HCT116 (cell line): ENCODE measurements around the gene TAGLN3. TPM values are rescaled to one million over a fixed set of nuclear protein-coding genes. Genes with fewer than 3 reads are reported as not detected.

Experiments
- ATAC-seq: fragments of 200-7000 bp; cut with Tn5 transposase; 2 replicates; pipeline ENCODE4 v1.9.1; 2020; ENCODE audit warnings: mild to moderate bottlenecking, moderate library complexity
- BruUV-seq: library from RNA; stranded (reverse); fragments of 400-500 nt; replicated peaks from 2 replicates; lab custom pipeline; 2021; lab: Mats Ljungman, UMichigan
- CTCF ChIA-PET: fragments of 300-600 bp; sonication (Branson Sonifier 250); formaldehyde crosslinking; loops from one replicate; lab custom pipeline; 2021; ENCODE audit warnings: antibody characterized with exemption; lab: Charles Lee
- POLR2A ChIA-PET: fragments of 300-600, 350-600 bp; sonication (Branson Sonifier 250); formaldehyde crosslinking; loops from one replicate; lab custom pipeline; 2021; ENCODE audit warnings: antibody characterized with exemption; lab: Charles Lee
- RAD21 ChIA-PET, 2 experiments: fragments of 300-600 bp; sonication (Branson Sonifier 250); formaldehyde crosslinking; loops; one replicate each; lab custom pipeline; 2023; ENCODE audit warnings: low total read pairs in 2 of 2; ENCODE audit not compliant: uncharacterized antibody in 2 of 2, unreplicated experiment in 2 of 2, low non-redundant PET in 1 of 2; lab: Charles Lee
- DNase-seq: peaks from one replicate; pipeline ENCODE4 v3.0.0-alpha.2; 2010; ENCODE audit warnings: low read depth, low spot score
- H2AFZ ChIP-seq: fragments of 200-600 bp; shearing (Covaris generic), sonication (generic); 2 replicates; pipeline ENCODE4 v1.6.1; 2017; ENCODE audit warnings: low read depth, mixed run types, mixed read lengths, antibody characterized with exemption, low read length; ENCODE audit not compliant: poor library complexity, severe bottlenecking
- H3K27ac ChIP-seq: 2 replicates; pipeline ENCODE4 v1.5.1; 2012; ENCODE audit warnings: low read depth, low read length
- H3K27me3 ChIP-seq: fragments of 200-600 bp; sonication (generic); 2 replicates; pipeline ENCODE4 v1.6.1; 2016; ENCODE audit warnings: mixed run types, low read length, mixed read lengths; ENCODE audit not compliant: insufficient read depth
- H3K36me3 ChIP-seq, 2 experiments: fragments of 200-500 bp in 1 of 2; fragments of 200-600 bp in 1 of 2; sonication (Bioruptor generic) in 1 of 2; sonication (generic) in 1 of 2; 2 replicates each; pipeline versions ENCODE4 v1.5.1 to v1.6.1; 2014 to 2016; ENCODE audit warnings: low read length in 2 of 2, inconsistent platforms in 1 of 2, mixed read lengths in 1 of 2, mixed run types in 1 of 2; ENCODE audit not compliant: insufficient read depth in 2 of 2, control insufficient read depth in 1 of 2
- H3K4me1 ChIP-seq, 2 experiments: fragments of 200-600 bp in 1 of 2; sonication (generic) in 1 of 2; 2 replicates each; pipeline versions ENCODE4 v1.5.1 to v1.6.1; 2012 to 2017; ENCODE audit warnings: low read length in 2 of 2, inconsistent platforms in 1 of 2, mild to moderate bottlenecking in 1 of 2, mixed read lengths in 1 of 2, mixed run types in 1 of 2, moderate library complexity in 1 of 2; ENCODE audit not compliant: insufficient read depth in 2 of 2, control insufficient read depth in 1 of 2
- H3K4me2 ChIP-seq: fragments of 200-600 bp; sonication (generic); 2 replicates; pipeline ENCODE4 v1.6.1; 2017; ENCODE audit warnings: mixed run types, low read length, mixed read lengths
- H3K4me3 ChIP-seq, 2 experiments: fragments of 200-600 bp in 1 of 2; sonication (generic) in 1 of 2; replicated peaks in 1 of 2; 2 replicates each; pipeline ENCODE4 v1.5.1; 2011 to 2016; ENCODE audit warnings: low read length in 2 of 2, control low read depth in 1 of 2, low read depth in 1 of 2, mild to moderate bottlenecking in 1 of 2, mixed read lengths in 1 of 2, mixed run types in 1 of 2
- H3K79me2 ChIP-seq: fragments of 200-600 bp; sonication (generic); 2 replicates; pipeline ENCODE4 v1.6.1; 2017; ENCODE audit warnings: mild to moderate bottlenecking, mixed run types, low read length, moderate library complexity, mixed read lengths; ENCODE audit not compliant: insufficient read depth
- H3K9ac ChIP-seq: fragments of 200-600 bp; sonication (generic); 2 replicates; pipeline ENCODE4 v1.6.1; 2016; ENCODE audit warnings: low read length, mixed read lengths
- H3K9me2 ChIP-seq: fragments of 200-600 bp; sonication (generic), shearing (Covaris generic); 2 replicates; pipeline ENCODE4 v1.6.1; 2017; ENCODE audit warnings: mixed run types, mild to moderate bottlenecking, moderate library complexity; ENCODE audit not compliant: insufficient read depth
- H3K9me3 ChIP-seq, 2 experiments: fragments of 200-500 bp in 1 of 2; fragments of 200-600 bp in 1 of 2; sonication (Bioruptor generic) in 1 of 2; sonication (generic) in 1 of 2; 2 replicates each; pipeline ENCODE4 v1.6.1; 2014 to 2017; ENCODE audit warnings: low read length in 2 of 2, mixed read lengths in 2 of 2, inconsistent platforms in 1 of 2, low read depth in 1 of 2, mild to moderate bottlenecking in 1 of 2, mixed run types in 1 of 2, moderate library complexity in 1 of 2; ENCODE audit not compliant: control insufficient read depth in 1 of 2, insufficient read depth in 1 of 2
- H4K20me1 ChIP-seq: fragments of 200-600 bp; sonication (generic), shearing (Covaris generic); 2 replicates; pipeline ENCODE4 v1.6.1; 2017; ENCODE audit warnings: mixed run types, mild to moderate bottlenecking, moderate library complexity; ENCODE audit not compliant: insufficient read depth
- EGR1 ChIP-seq: IDR thresholded peaks from 2 replicates; pipeline ENCODE4 v1.6.1; 2012; ENCODE audit warnings: low read depth
- ELF1 ChIP-seq: IDR thresholded peaks from 2 replicates; pipeline ENCODE4 v1.6.1; 2012; ENCODE audit warnings: low read depth, borderline replicate concordance
- EZH2 ChIP-seq: fragments of 200-600 bp; sonication (generic); IDR thresholded peaks from 2 replicates; pipeline ENCODE4 v1.6.1; 2017; ENCODE audit warnings: antibody characterized with exemption, mixed run types
- EZH2phosphoT487 ChIP-seq: fragments of 200-600 bp; IDR thresholded peaks from 2 replicates; pipeline ENCODE4 v1.6.1; 2018; ENCODE audit warnings: antibody characterized with exemption, borderline replicate concordance
- FOSL1 ChIP-seq: IDR thresholded peaks from 2 replicates; pipeline ENCODE4 v1.6.1; 2012; ENCODE audit warnings: low read depth
- JUND ChIP-seq: IDR thresholded peaks from 2 replicates; pipeline ENCODE4 v1.6.1; 2012
- RAD21 ChIP-seq: IDR thresholded peaks from 2 replicates; pipeline ENCODE4 v1.6.1; 2012; ENCODE audit warnings: low read depth, mild to moderate bottlenecking
- SIN3A ChIP-seq: IDR thresholded peaks from 2 replicates; pipeline ENCODE4 v1.6.1; 2012; ENCODE audit warnings: low read depth
- SRF ChIP-seq: IDR thresholded peaks from 2 replicates; pipeline ENCODE4 v1.6.1; 2012; ENCODE audit warnings: low read depth
- TCF7L2 ChIP-seq: IDR thresholded peaks from 2 replicates; pipeline ENCODE4 v1.7.0; 2011; ENCODE audit warnings: borderline replicate concordance, inconsistent platforms; ENCODE audit not compliant: insufficient read depth, insufficient read length; ENCODE audit errors: extremely low read depth
- ZBTB33 ChIP-seq: IDR thresholded peaks from 2 replicates; pipeline ENCODE4 v1.6.1; 2011; ENCODE audit warnings: mild to moderate bottlenecking, low read length, moderate library complexity; ENCODE audit not compliant: insufficient replicate concordance; ENCODE audit errors: extremely low read depth
- intact Hi-C: fragments of 100-400 bp; cut with micrococcal nuclease; formaldehyde crosslinking; loops from 2 replicates; pipeline ENCODE4 v1.10.0; 2022
- total RNA-seq: library from RNA; stranded (reverse); gene quantifications from one replicate; pipeline ENCODE4 v1.2.1, GENCODE V29; 2021; ENCODE audit not compliant: unreplicated experiment

Gene TAGLN3
- total RNA-seq, 1 experiment from 2014 or later: 0.64 TPM

- no peaks in the 10 kb centered on the region for H4K20me1 ChIP-seq
- H3K4me3 ChIP-seq: no peak overlapping the region
- H3K27ac ChIP-seq: no peak overlapping the region
- ATAC-seq (no peak), DNase-seq (no peak)
- no peak overlapping the region for H3K9ac ChIP-seq
- BruUV-seq: no TSS peak
- RAD21 ChIA-PET: no interaction called here
- no peaks in the 10 kb centered on the region; a peak in 1 of 4 replicates for H3K36me3 ChIP-seq
- intact Hi-C loops: no loop called here
- H3K9me2 ChIP-seq: no peaks in the 10 kb centered on the region
- CTCF ChIA-PET: no interaction called here
- H3K9me3 ChIP-seq: no peaks in the 10 kb centered on the region
- TF ChIP-seq SRF (no peak), EZH2 (no peak), SIN3A (no peak), FOSL1 (no peak), RAD21 (no peak), TCF7L2 (no peak), ELF1 (no peak), EZH2phosphoT487 (no peak), ZBTB33 (no peak)
- H3K27me3 ChIP-seq: no peaks in the 10 kb centered on the region
- no peaks in the 10 kb centered on the region for H3K79me2 ChIP-seq
- POLR2A ChIA-PET: no interaction called here
- no peak overlapping the region for H2AFZ ChIP-seq
- no peaks in the 10 kb centered on the region for H3K4me1 ChIP-seq
- H3K4me2 ChIP-seq: no peak overlapping the region
These were observed 22.0 kb downstream of the TAGLN3 start for GRCh38 chr3:112020674-112021085.

DNA sequence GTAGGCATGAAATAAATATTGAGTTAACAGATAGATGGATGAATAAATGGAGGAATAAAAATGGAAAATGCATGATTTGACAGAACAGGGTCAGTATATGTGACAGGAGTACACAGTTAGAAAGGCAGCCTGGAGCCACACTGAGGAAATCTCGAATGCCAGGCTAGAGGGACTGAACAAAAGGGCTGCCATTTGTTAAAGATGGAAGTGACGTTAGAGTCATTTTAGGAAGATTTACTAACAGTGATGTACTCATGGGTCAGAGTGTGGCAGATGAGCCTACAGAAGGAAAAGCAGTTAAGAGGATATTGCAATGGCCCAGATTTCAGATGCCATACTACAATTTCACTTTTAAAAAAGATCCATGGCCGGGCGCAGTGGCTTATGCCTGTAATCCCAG lies 28.4 kb downstream of the TAGLN3 start:
- Histone ChIP-seq H4K20me1 (no peaks in the 10 kb centered on the region), H2AFZ (no peak overlapping the region), H3K4me3 (no peak overlapping the region), H3K27ac (no peak overlapping the region), H3K9me2 (no peaks in the 10 kb centered on the region), H3K9ac (no peak overlapping the region), H3K9me3 (no peaks in the 10 kb centered on the region), H3K27me3 (no peaks in the 10 kb centered on the region), H3K36me3 (no peaks in the 10 kb centered on the region), H3K79me2 (no peaks in the 10 kb centered on the region), H3K4me1 (no peaks in the 10 kb centered on the region), H3K4me2 (no peak overlapping the region)
- TF ChIP-seq EGR1: no peak
- TF ChIP-seq FOSL1: no peak
- no peak for TF ChIP-seq JUND
- DNase-seq: no peak
- ChIA-PET CTCF (interaction anchor here (1.4 to 4.6 kb wide), 2 partner anchors 10 to 14 kb away, joined by 3 to 17 read pairs; no protein-coding TSS in a partner anchor), RAD21 (no interaction called here), POLR2A (no interaction called here)
- intact Hi-C loops: no loop called here
- BruUV-seq: no TSS peak
- ATAC-seq: no peak
